ACHN (cell line): ENCODE results near the gene PURA.

Source experiments
- DNase-seq: peaks from one replicate; pipeline ENCODE4 v3.0.0-alpha.2; 2015
- in situ Hi-C: cut with HindIII; loops from 2 replicates; pipeline ENCODE4 v1.10.0; 2017; ENCODE audit warnings: low sequenced_read_pairs, low pct_ligation_motif_present, low pct_unique_long_range_greater_than_20kb

Gene PURA

DNA sequence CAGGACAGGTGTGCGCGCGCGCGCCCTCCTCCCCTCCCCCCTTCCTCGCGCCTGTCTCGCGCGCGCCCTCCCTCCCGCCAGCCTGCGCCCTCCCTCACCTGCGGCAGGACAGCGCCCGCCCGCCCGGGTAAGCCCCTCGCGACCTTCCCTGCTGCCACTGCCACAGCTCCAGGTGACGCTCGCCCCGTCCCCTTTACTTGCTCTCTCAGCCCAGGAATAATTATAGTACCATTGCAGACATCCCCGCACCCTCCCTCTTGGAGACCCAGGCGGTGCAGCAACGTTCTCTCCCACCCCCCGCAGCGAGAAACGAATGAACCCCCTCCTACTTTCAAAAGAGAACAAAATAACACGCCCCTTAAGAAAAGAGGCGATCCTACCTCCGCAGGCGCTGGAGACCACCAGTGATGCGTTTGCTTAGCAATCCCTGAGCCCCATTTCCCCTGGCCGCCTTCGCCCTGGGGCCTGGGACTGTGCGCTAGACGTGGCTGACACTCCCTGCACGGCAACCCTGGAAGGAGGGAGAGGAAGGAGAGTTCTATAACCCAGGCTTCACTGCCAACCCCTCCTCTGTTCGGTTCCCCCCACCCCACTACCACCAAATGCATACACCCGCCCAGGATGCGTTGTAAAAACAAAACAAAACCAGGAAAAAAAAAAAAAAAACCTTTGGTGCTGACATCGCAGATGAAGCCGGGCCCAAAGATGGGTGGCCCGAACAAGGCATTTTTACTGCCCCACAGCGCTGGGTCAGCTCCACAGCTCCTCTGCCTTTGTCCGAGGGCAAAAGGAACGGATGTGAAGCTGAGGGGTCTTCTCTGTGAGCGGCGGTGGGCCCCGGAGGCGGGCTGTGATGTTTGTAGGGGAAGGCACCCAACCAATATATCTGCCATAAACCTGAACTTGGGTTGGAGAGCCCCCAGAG is 5.6 kb upstream of the PURA start:
- no peak for DNase-seq
- in situ Hi-C loops, result no loop called here

DNA sequence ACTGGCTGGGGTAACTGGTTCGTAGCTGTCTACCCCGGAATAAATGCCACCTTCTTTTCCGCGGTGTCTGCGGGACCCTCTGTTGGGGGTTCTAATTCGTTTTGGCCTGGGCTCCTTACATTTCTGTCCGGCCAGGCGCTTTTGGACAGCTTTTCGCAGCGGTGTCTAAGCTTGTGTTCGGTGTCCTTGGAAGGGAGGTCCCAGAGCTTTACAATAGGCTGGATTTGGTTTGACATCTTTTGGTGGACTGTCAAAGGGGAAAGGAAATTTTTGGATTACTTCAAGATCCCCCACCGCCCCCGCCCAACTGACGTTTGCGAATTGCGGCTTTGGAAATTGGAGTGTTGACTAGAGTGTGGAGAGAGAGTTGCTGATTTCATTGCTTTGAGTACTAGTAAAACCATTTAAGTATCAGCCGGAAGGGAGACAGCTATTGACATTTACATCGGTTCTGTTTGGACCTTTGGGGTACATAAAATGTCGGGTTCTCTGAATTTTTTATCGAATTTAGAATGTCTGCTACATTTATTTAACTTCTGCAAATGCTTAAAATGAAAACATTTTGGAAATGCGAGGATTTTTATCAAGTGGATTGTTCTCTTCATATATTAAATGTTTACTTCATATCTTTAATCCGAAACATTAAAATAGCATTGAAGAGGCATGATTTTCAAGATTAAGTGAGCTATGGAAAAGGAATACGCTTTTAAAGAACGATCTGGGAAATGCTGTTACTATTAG is 4.7 kb upstream of the PURA start:
- in situ Hi-C loops, result no loop called here
- DNase-seq, result no peak

DNA sequence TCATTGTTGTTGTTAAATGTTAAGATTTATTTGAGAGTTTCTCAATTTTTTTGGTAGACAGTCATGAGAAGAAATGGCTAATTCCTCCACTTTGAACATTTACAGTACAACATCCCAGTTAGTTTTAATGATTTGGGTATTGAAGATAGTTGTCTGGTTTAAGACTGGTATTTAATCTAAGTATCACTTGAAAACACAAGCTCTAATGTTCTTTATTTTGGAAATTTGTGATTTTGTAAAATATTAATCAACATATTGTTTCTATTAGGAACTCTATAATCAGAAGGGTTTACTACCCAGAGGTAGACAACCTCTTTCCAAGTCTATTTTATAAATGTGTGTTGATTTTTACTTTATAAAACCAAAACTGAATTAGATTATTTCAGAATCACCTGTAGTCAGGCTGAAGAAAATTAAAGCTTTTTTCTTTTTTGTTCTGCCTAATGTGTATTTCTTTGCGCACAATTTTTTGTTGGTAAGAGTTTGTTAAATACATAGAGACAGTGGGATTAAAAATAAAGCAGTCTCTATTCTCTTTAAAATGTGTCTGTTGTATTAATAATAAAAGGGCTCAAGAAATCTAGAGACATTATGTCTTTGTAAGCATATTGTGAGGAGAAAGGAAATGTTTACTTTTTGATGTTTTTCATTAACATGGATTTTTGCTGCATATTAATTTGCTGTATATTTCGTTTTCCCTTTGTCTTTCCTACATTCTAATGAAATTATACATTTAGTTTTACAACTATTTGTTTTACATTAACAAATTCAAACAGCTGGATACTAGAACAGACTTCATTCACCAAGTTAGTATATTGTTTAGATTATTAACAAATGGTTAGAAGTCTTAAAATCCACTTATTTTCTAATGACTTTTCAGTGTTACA is 3.9 kb upstream of the PURA start:
- in situ Hi-C loops, result no loop called here
- no peak for DNase-seq

DNA sequence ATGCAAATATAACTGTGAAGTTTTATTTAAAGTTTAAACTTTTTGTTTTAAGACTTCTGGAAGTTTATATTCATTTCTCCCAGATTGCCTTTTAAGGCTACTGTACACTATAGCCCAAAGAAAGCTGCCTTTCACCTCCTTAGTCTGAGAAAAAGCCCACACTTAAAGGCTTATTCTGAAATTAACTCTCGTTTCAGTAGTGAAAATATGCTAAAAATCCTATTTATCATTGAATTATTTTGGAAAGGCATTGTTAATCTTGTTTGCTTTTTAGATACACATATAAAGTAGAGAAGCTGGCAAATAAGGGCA is 3.3 kb upstream of the PURA start:
- in situ Hi-C loops, result no loop called here
- no peak for DNase-seq

DNA sequence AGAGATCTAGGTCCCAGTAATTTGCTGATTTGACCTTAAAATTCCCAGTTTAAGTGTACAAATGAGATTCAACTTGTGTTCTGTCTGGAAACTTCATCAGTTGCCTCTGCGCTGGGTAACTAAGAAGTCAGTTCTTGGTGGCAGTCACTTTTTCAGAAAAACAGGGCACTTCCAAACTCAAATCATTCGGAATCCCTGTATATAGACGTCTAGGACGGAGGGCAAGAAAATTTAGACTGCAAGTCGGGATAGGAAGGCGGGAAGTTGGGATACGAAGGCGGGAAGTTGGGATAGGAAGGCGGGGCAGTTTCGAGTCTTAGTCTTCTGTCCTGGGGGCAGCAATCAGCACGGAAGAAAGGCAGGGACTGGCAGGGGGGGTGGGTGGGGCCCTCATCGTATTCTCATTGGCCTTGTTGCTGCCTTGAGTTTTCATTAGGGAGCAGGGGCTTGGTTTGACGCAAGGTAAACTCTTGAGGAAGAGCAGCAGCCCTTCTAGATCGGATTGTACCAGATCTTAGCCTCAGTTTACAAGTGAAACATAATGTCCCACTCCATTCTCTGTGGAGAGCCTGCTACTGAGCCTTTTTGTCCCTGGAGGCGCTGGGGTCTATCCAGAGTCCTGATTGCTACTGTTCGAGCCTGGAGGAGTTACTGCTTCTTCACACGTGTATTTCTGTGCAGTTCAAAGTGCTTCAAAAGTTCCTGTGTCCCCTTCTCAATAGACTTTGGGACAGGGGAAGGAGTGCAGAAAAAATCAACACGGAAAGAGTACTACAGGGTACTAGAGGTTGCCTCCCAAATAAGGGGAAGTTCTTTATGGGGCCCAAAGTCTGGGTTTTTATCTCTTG is 2.7 kb upstream of the PURA start:
- in situ Hi-C loops, result no loop called here
- DNase-seq, result no peak

DNA sequence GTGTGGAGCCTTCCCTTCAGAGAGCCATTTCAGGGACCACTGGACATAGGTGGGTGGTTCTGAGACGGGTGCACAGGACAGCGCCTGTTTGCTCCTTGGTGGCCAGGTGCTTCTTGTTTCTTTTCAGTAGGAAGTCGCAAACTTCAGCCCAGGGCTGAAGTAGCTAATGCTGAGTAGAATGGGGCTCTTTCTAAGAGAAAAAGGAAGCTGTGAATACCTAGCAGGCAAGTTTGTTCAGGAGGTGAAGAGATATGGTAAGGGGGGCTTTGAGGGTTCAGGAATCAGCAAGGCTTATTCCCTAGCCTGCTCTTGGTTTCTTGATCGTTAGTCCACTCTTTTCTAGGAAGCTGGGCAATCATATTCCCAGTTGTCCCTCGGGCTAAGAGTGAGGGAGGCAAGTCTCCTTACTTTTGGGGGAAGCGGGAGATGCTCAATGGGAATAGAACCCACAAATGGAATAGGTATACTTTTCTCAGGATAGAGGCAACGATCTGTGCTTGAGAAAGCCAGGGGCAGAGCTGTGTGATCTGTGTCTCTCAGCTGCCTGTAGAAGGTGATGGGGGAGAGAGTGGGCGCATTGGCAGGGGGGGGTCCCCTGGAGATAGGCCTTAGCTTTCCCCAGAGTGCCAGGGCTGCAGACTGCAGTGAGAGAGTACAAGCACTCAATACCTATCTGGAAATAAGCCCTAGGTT is 1.9 kb upstream of the PURA start:
- no peak for DNase-seq

DNA sequence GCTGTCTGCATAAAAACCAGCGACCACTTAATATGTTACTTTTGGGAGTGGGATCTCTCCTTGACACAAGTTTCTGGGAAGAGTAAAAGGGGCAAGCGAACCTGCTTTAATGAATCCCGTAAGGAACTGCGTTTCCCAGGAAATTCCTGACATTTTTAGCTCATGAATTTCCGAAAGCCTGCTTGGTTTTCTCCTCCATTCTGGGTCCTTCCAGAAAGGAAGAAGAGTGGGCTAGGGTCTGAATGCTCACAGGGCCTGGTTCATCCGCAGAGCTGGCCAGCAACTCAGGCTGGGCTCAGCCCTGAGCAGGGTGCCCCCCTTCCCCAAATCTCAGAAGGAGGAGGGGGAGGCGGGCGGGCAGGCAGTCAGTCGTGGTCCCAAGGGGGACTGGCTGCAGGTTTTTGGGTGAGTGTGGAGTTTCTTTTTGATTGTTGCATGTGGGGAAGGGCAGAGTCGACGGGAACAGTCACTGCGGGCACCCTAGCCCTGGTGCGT is 1.2 kb upstream of the PURA start:
- DNase-seq, result peak; percentile 22
- in situ Hi-C loops, result no loop called here

More for the DNA sequence above, 1.9 kb upstream of the PURA start:
- in situ Hi-C loops, result no loop called here

DNA sequence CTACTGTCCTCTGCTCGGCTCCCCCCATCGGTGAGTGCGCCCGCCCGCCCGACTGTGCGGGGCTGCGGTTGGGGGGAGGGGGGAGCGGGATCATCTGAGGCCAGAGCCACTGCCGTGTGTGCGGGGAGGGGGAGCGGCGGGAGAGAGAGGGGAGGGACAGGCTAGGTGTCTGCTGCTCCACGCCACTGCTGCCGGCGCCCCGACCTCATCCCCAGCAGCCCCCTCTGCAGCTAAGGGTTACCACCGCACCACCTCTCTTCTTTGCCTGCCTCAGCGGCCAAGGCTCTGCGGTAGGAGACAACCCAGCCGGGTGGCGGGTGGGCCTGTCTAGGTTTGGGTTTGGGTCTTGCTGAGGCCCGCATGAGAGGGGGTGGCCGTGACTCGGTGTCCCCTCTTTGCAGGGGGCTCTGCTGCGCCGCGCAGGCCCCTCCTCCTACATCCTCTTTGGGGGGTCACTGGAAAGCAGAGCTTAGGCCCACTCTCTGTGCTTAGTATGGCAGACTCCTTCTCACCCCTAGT is 670 bp upstream of the PURA start:
- no peak for DNase-seq
- in situ Hi-C loops, result no loop called here

DNA sequence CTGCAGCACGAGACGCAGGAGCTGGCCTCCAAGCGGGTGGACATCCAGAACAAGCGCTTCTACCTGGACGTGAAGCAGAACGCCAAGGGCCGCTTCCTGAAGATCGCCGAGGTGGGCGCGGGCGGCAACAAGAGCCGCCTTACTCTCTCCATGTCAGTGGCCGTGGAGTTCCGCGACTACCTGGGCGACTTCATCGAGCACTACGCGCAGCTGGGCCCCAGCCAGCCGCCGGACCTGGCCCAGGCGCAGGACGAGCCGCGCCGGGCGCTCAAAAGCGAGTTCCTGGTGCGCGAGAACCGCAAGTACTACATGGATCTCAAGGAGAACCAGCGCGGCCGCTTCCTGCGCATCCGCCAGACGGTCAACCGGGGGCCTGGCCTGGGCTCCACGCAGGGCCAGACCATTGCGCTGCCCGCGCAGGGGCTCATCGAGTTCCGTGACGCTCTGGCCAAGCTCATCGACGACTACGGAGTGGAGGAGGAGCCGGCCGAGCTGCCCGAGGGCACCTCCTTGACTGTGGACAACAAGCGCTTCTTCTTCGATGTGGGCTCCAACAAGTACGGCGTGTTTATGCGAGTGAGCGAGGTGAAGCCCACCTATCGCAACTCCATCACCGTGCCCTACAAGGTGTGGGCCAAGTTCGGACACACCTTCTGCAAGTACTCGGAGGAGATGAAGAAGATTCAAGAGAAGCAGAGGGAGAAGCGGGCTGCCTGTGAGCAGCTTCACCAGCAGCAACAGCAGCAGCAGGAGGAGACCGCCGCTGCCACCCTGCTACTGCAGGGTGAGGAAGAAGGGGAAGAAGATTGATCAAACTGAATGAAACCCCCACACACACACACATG is 654 bp downstream of the PURA start:
- DNase-seq, result peak; percentile 62
- in situ Hi-C loops, result no loop called here

DNA sequence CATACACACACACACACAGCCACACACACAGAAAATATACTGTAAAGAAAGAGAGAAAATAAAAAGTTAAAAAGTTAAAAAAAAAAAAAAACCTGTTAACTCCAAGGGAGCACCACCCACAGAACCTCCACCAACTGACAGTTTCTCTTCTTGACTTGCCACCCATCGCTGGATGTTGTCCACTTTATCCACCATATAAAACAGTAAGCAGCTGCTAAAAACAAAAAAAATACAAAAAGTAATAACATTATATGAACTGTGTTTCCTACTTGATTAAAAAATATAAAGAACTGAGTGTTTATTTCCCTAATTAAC is 1.2 kb downstream of the PURA start:
- DNase-seq, result no peak
- in situ Hi-C loops, result no loop called here

DNA sequence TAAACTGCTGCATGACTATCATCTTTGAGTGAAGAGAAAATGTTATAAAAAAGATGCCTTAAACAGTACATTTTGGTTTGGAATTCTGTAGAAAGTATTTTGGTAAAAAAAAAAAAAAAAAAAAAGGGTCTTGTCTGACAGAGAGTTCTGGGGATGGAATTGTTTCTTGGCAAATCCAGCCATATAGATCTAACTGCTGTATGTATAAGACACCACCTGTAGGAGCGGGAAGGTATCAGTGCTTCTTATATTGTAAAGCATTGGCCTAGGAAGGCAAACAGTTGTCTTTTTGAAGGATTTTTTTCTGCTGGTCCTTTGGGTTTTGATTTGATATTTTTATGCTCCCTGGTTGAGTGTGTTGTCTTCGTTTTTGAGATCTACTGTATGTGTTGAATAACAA is 2.8 kb downstream of the PURA start:
- DNase-seq, result no peak
- in situ Hi-C loops, result no loop called here

DNA sequence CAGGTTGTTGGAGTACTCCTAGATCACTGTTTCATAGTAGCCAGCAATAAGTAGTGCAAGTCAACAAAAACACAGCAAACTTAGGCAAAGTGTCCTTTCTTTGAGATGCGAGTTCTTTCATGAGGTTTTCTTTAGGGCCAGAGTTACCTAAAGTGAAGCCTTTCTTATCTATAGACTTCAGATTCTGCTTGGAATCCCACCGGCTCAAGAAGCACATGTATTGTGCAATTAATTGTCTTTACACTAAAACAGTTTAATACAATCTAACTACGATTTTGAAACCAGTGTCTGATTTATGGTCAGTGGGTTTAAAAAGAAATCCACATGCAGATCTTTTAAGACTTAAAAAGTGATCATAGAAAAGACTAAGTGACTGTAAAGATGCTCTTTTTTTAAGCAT is 3.6 kb downstream of the PURA start:
- in situ Hi-C loops, result no loop called here
- no peak for DNase-seq

DNA sequence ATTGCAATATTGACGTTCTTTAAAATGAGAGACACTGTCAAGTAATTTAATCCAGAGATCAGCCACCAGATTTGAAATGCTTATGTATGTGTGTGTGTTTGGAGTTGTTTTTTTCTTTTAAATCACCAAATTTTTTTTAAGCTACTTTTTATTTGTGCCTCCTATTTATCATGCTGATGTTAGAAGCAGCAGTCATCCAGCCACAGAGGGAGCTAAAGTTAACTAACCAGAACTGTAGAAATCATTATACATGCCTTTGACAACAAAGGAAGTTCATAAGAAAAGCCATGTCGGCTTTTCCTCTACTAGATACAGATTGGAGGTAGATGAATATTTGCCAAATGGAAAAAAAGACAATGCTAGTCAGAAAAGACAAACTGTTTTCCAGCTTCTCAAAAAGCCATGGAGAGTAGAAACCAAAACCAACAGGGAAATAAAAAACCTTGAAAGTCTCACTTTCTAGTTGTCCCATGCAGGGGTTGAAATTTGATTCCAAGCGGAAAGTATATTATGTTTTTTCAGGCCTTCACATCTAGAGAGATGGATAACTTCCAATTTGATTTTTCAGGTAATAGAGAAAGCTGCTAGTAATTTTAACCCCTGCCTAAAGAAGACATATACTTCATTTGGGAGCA is 4.5 kb downstream of the PURA start:
- DNase-seq, result peak; percentile 37
- in situ Hi-C loops, result no loop called here

DNA sequence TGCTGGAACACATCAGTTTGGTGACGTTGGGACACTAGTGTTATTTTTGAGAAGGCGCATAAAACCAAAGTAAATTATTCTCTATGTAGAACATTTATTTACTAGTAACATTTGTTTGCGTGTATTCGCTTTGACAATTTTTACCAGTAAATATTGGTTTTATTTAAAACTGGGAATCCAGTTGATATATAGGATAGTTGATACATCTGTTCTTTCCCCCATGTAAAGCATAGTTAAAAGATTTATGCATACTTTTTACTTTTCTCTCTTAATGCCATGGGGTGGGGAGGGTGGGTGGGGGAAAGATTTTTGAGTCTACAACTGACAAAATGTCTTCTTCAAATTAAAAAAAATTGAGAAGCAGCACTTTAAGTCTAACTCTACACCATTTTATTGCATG is 11.7 kb downstream of the PURA start, which contains the start of gene IGIP:
Gene IGIP, plus strand, starts transcription at position 301 of the 400 bp plus-strand sequence. CDS start 2,540 bp downstream, outside the sequence.
- no peak for DNase-seq
- in situ Hi-C loops, result no loop called here

DNA sequence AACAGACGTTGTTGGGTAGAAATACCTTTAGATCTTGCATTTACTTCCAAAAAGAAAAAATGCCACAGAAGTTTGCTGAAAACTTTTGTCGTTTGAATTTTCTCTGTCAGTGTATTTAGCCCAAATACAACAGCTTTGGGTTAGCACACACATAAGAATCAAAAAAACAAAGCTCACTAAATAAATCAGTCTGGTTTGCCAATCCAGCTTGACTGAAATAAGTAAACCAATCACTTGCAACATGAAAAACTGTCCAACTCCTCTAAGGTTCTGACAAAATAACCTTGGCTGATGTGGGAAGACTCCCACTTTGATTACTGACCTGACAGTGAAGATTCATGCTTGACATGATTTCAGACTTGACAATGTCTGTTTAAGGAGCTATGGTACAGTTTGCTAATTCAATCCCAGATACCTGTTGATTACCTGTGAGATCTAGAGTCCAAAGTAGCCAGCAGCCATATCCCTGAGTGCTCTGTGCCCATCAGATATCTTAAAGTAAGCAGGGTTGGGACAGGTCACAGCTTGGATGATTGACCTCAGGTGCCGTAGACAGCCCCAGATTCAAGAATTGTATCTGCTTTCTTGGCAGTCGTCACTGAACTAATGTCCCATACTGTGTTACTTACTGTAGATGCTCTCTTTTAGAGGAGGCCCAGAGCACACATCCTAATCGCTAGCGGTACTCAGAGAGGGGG is 12.6 kb downstream of the PURA start:
- in situ Hi-C loops, result no loop called here
- no peak for DNase-seq

DNA sequence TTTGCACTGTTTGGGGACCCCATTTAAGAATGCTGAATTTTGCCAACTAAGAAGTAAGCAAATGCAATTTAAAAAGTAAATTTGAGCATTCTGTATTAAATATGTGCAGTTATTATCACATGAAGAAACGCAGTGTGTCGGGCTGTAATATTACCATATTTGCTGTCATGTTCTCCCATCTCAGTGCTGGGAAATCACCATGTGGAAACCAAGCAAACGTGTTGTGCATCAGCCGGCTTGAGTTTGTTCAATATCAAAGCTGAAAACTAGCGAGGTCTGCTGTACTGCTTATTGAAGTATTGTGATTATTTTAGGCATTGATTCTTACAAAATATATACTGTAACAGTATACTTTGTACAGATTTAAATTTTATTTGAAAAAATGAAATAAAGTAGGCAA is 14.5 kb downstream of the PURA start:
- no peak for DNase-seq
- in situ Hi-C loops, result no loop called here
